SW480 (cell line): ENCODE results near the gene SLC9A9.
"Not testable (repeated sequence)": the region's sequence is repeated elsewhere in the genome, so short reads cannot be mapped to it uniquely, and the experiment has no call there.

Source experiments
- DNase-seq: peaks from one replicate; pipeline ENCODE4 v3.0.0-alpha.2; 2016; ENCODE audit warnings: low spot score

The SLC9A9 gene

GRCh38 chr3:143450632-143451031 is 397.6 kb downstream of the SLC9A9 start:
- DNase-seq = no peak

- DNase-seq = no peak
These were observed 400.8 kb downstream of the SLC9A9 start for GRCh38 chr3:143447491-143447890.

GRCh38 chr3:143445118-143445517 is 403.1 kb downstream of the SLC9A9 start:
- no peak for DNase-seq

- peak; percentile 82 for DNase-seq
These were observed 404.4 kb downstream of the SLC9A9 start for GRCh38 chr3:143443851-143444331.

DNA sequence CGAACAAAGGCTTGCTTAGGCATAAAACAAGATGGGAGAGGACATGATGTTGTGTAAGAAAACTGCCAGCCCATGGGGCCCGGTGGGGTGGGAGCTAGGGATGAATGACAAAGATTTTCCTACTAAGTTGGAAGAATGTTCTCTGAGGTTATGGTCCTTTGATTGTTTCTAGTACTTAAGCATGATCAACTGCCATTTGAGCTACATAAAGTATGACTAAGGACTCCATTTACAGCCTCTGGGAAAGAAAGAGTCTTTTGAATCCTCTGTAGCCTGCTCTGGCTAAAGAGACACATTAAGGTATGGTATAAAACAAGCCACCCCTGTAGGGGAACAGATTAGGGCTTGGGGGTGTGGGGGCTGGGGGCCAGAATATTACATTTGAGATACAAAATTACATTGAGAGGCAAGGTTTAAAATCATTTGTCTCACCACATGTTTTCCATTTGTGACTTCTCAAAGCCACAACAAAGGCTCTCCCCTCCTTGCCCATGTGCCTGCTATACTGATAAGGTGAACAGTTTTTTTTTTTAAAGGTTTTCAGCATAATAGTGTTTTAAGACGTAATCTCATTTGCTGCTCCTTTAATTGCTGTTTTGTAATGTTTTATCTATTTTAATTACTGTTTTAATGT is 405.3 kb downstream of the SLC9A9 start:
- DNase-seq = peak; percentile 31

DNA sequence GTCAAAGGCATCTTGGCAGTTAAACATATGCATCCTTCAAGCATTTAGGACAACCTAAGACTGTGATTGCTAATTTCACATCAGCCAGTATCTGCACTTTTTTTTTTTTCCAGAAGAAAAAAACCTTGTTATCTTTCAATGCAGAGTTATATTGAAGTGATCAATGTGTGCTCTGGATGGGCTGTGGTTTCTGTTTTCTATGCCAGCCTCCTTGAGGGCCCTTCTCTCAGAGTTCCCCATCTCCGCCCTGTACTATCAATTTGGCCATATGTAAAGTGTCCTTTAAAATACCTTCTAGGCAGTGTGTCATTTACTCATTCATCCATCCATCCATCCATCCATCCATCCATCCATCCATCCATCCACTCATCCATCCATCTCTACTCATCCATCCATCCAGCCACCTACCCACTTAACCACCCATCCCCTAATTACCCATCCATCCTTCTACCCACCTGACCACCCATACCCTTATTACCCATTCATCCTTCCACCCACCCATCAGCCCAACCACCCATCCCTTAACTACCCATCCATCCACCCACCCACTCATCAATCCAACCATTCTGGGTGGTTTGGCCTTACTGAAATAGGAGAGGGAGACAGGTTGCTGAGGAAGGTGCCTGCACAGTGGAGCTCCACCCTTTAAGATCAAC is 406.6 kb downstream of the SLC9A9 start:
- no peak for DNase-seq

DNA sequence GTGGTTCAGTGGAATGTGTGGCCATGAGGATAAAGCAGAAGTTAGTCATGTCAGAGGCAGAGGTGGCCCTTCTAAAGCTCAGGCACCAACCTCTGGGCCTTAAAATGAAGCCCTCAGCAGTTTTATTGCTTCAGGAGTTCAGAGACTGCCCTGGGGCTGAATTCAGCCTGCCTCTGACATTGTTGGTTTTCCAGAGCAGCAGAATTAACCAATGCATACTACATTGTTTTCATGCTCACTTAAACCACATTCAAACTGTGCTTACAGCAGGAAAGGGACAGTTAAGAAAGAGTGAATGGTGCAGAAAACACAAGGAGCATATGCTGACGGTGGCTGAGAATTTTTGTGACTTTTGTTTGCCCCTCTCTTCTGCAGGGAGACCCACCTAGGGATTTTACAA is 408.5 kb downstream of the SLC9A9 start:
- DNase-seq = no peak

DNA sequence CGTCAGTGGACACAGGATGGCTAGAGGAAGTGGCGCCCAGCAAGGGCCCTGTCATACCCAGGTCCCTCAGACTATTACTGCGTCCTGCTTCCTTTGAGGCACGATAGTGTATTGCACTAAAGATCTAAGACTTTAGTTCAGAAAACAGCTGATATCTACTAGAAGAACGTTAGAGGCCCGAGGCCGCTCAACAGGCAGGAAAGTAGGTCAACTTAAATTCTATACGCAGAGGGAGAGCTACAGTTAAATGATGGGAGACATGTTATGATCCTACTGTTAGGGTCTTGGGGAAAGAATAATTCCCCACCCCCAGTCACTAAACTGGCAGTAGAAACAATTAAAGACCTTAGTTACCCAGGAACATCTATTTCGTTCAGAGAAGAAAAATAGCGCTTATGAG is 410.9 kb downstream of the SLC9A9 start:
- DNase-seq = no peak

- no peak for DNase-seq
These were observed 411.9 kb downstream of the SLC9A9 start for GRCh38 chr3:143436231-143436930.

GRCh38 chr3:143433787-143434378 is 414.4 kb downstream of the SLC9A9 start:
- DNase-seq = no peak

- not testable (repeated sequence) for DNase-seq
These were observed 417.0 kb downstream of the SLC9A9 start for GRCh38 chr3:143431298-143431697.

- DNase-seq = no peak
These were observed 417.7 kb downstream of the SLC9A9 start for GRCh38 chr3:143430568-143430967.

DNA sequence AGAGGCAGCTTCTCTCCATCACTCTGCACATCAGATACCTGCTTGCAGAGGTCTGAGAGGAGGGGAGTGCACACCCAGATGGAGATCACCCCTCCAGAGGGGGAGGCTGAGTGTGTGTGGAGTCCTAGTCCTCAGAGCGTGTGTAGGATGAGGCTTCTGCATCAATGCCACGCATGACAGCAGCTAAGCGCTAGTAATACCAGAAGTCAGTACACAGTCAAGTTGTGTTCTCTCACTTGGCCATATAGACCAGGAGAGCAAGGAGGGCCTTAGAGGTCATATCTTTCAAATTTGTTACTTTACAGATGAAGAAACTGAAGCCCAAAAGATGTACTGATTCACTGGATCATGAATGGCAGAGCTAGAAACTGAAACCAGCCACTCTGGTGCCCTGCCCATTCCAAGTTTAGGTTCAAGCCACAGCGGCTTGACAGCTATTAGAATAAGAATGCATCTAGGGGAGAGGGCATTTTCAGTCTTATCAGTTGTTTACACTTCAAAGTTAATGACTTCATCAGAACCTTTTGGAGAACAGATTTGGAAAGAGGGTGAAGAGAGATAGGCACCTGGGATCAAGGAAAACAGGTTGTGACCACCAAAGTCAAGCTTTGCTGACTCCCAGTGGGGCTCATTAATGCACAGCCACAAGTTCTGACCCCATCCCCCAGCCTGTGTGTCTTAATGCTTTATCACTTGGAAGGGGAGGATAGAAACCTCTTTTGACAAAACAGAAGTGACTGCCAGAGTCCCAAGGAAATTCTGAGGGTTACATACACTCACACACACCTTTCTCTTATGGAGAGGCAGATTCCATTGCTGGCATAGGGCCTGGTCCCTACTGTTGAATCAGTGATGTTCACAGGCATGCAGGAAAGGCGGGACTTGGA is 418.4 kb downstream of the SLC9A9 start:
- DNase-seq = no peak

DNA sequence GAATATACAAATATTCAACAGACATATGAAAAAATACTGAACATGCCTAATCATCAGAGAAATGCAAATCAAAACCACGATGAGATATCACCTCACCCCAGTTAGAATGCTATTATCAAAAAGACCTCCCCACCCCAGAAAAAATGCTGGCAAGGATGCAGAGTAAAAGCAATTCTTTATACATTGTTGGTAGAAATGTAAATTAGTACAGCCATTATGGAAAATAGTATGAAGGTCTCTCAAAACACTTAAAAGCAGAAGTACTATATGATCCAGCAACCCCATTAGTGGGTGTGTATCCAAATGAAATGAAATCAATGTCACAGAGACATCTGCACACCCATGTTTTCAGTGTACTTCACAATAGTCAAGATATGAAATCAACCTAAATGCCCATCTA is 420.0 kb downstream of the SLC9A9 start:
- no peak for DNase-seq

- no peak for DNase-seq
These were observed 420.6 kb downstream of the SLC9A9 start for GRCh38 chr3:143427631-143428030.

GRCh38 chr3:143424874-143425273 is 423.4 kb downstream of the SLC9A9 start:
- DNase-seq = no peak

DNA sequence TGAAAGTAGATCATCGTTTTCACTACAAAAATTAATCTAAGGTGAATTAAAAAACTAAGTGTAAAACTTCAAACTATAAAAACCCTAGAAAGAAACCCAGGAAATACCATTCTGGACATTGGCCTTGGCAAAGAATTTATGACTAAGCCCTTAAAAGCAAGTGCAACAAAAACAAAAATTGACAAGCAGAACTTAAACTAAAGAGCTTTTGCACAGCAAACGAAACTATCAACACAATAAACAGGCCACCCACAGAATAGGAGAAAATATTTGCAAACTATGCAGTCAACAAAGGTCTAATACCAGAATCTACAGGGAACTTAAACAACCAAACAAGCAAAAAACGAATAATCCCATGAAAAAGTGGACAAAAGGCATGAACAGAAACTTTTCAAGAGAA is 426.7 kb downstream of the SLC9A9 start:
- DNase-seq = no peak

GRCh38 chr3:143419611-143420010 is 428.7 kb downstream of the SLC9A9 start:
- no peak for DNase-seq

GRCh38 chr3:143418391-143418790 is 429.9 kb downstream of the SLC9A9 start:
- DNase-seq = no peak

DNA sequence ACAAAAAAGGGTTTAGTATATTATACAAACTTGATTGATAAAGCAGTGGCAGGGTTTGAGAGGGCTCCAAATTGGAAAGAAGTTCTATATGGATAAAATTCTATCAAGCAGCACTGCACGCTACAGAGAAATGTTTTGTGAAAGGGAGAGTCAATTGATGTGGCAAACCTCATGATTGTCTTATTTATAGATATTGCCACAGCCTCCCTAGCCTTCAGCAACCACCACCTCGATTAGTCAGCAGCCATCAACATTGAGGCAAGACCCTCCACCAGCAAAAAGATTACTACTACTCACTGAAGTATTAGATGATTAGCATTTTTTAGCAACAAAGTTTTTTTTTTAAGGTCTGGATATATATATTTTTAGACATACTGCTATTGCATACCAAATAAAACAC is 432.0 kb downstream of the SLC9A9 start:
- no peak for DNase-seq

DNA sequence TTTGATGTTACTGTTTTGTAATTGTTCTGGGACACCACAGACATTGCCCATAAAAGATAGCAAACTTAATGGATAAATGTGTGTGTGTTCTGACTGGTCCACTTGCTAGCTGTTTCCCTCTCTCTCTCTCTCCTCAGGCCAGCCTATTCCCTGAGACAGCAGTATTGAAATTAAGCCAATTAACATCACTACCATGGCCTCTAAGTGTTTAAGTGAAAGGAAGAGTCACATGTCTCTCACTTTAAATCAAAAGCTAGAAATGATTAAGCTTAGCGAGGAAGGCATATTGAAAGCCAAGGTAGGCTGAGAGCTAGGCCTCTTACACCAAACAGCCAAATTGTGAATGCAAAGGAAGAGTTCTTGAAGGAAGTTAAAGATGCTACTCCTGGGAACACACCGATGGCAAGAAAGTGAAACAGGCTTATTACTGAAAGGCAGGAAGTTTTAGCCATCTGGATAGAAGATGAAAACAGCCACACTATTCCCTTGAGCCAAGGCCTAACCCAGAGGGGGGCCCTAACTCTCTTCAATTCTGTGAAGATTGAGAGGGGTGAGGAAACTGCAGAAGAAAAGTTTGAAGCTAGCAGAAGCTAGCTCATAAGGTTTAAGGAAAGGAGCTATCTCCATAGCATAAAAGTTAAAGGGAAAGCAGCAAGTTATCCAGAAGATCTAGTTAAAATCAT is 433.6 kb downstream of the SLC9A9 start:
- no peak for DNase-seq
